GM12891 (cell line): ENCODE measurements around the gene PIK3R3.
A peak's percentile ranks its signal among the peaks of the same experiment; 100 is the strongest.

Experiments
- DNase-seq: peaks from one replicate; pipeline ENCODE4 v3.0.0; 2011; ENCODE audit warnings: low spot score; ENCODE audit not compliant: insufficient read length
- FAIRE-seq: peaks from 2 replicates; lab custom pipeline; 2011; peaks lifted over from hg19 to GRCh38; lab: Jason Lieb, UNC
- PAX5 ChIP-seq: IDR thresholded peaks from 2 replicates; pipeline ENCODE4 v1.6.1; 2011; ENCODE audit warnings: low read length, moderate library complexity, mild to moderate bottlenecking; ENCODE audit not compliant: insufficient read depth, severe bottlenecking
- POLR2A ChIP-seq: IDR thresholded peaks from 2 replicates; pipeline ENCODE4 v1.6.1; 2011; ENCODE audit warnings: low read depth, low read length, control low read depth
- POLR2AphosphoS5 ChIP-seq: IDR thresholded peaks from 2 replicates; pipeline ENCODE4 v1.6.1; 2011; ENCODE audit warnings: low read depth, low read length, control low read depth
- POU2F2 ChIP-seq: IDR thresholded peaks from 2 replicates; pipeline ENCODE4 v1.6.1; 2011; ENCODE audit warnings: low read depth, mild to moderate bottlenecking, control low read depth, low read length, moderate library complexity
- SPI1 ChIP-seq: IDR thresholded peaks from 2 replicates; pipeline ENCODE4 v1.6.1; 2011; ENCODE audit warnings: low read depth, low read length, control low read depth
- TAF1 ChIP-seq: IDR thresholded peaks from 2 replicates; pipeline ENCODE4 v1.6.1; 2011; ENCODE audit warnings: low read depth, low read length, control low read depth

PIK3R3 gene

DNA sequence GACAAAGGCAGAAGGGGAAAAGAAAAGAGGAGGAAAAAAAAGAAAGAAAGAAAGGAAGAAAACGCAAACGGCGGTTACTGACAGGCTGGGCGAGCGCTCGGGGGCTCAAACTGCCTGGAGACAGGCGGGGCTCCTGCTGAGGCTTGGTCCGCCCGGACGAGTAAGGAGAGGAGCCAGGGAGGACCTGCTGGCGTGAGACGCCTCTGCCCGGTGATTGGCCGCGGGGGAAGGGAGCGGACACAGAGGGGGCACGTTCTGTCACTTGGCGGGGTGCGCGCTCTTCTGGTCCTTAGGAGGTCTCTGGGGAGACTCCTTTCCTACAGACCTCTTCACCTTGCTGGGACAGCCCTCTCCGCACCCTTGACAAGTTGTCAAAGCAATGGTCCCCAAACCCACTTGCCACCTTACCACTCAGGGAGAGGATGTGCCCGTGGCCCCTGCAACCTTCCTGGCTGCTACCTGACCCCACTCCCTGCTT is 791 bp upstream of the PIK3R3 start:
- DNase-seq: peak; percentile 56
- FAIRE-seq: no peak
- TF ChIP-seq TAF1 (no peak), POLR2AphosphoS5 (peak; percentile 49), POLR2A (peak; percentile 62)

DNA sequence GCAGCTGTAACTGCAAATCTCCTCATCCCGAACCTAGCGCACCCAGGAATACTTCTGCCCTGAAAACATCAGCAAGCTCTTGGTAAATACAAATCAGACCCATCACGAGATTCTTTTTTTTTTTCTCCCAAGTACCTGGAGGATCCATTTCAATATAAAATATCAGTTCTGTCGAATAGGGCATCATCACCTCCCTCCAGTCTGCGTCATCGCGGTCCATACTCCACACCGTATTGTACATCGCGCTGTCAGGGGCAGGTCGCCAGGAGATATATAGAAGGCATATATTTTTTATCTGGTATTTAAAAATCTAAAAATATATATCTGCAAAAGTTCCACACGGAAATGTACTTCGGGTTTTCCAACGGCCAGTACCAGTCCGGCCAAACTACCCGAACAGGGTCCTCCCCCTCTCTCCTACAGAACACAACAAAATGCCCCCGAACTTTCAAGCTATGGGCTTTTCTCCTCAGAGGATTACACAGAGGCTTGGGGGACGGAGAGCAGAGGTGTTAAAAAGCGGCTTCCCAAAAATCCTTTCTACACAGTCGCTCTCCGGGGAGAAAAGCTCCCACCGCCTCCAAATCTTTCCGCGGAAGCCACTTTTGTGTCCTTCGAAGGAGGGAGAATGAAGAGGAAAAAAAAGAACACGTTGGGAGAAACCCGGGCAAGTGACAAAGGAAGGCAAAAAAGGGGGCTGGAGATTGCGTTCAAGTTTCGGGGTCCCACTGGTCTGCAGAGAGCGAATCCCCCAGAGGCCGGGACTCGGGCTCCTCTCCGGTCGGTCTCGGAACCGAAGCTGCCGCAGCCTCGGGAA is 509 bp downstream of the PIK3R3 start:
- FAIRE-seq (peak; percentile 62), DNase-seq (no peak)
- TF ChIP-seq TAF1: no peak
- no peak for TF ChIP-seq POLR2A
- no peak for TF ChIP-seq POLR2AphosphoS5
- TF ChIP-seq PAX5: no peak
- no peak for TF ChIP-seq SPI1
- no peak for TF ChIP-seq POU2F2

- TF ChIP-seq TAF1: no peak
- no peak for TF ChIP-seq PAX5
- no peak for TF ChIP-seq POU2F2
- no peak for TF ChIP-seq SPI1
- no peak for TF ChIP-seq POLR2A
- TF ChIP-seq POLR2AphosphoS5: no peak
- DNase-seq: no peak
- no peak for FAIRE-seq
Measured at GRCh38 chr1:46131093-46131492, 1.3 kb downstream of the PIK3R3 start.

GRCh38 chr1:46130606-46131005 is 1.8 kb downstream of the PIK3R3 start:
- FAIRE-seq: no peak
- no peak for DNase-seq

DNA sequence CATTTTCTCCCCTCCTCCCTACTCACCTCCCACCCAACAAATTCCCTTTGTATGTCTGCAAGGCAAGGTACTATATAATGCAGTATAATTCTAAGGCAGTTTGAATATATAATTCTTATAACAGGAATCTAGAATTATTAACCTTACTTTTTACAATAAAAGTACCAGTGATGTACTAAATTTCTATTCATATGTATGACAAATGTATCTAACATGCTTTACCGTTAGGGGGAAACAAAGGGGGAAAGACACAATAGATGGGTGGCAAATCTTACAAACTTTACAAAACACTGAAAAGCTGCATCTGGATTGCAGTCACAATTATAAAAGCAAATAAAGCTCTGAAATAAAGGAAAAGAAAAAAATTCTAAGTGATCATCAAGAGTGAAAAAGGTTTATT is 2.3 kb downstream of the PIK3R3 start:
- TF ChIP-seq POLR2AphosphoS5 (no peak), SPI1 (no peak), POLR2A (no peak)
- no peak for DNase-seq
- FAIRE-seq: no peak

More at GRCh38 chr1:46130606-46131005, 1.8 kb downstream of the PIK3R3 start:
- no peak for TF ChIP-seq POLR2AphosphoS5
- TF ChIP-seq POU2F2: no peak
- TF ChIP-seq POLR2A: no peak
- TF ChIP-seq TAF1: no peak

DNA sequence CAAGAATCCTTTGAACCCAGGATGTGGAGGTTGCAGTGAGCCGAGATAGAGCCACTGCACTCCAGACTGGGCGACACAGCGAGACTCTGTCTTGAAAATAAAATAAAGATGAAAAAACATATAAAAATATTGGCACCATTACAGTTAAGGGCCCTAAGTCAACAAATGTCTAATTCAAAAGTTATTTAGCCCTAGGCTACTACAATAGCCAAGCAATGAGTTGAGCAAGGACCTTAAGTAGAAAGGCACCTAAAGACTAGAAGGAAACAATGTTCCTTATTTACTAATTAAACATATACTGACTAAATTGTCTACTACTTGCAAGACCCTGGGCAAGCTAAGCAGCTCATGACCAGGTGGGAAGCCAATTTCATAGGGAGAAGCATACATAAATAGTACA is 4.1 kb downstream of the PIK3R3 start:
- TF ChIP-seq PAX5 (no peak), POLR2AphosphoS5 (no peak), TAF1 (no peak), POLR2A (no peak), SPI1 (no peak), POU2F2 (no peak)
- FAIRE-seq: no peak
- DNase-seq: no peak

DNA sequence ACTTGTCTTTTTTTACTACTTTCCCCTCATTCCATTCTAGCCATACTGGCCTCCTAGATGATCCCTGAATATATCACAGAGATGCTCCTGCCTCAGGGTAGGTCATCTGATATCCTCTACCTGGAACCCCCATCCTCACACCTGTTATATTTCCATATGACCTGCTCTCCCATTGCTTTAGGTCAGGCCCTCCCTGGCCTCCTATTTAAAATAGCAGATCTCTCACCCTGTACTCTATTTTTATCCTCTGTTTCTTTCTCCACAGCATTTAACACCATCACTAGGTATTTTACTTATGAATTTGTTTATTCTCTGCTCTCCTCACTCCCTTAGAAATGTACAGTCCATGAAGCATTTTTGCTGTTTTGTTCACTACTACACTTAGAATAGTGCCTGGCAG is 13.6 kb downstream of the PIK3R3 start:
- DNase-seq (no peak), FAIRE-seq (no peak)
- TF ChIP-seq TAF1: no peak
- TF ChIP-seq SPI1: no peak
- no peak for TF ChIP-seq POLR2AphosphoS5
- no peak for TF ChIP-seq PAX5
- TF ChIP-seq POLR2A: no peak
- no peak for TF ChIP-seq POU2F2

- DNase-seq (no peak), FAIRE-seq (peak; percentile 9)
- TF ChIP-seq POLR2A: no peak
- TF ChIP-seq POLR2AphosphoS5: no peak
- no peak for TF ChIP-seq TAF1
- TF ChIP-seq PAX5: no peak
- TF ChIP-seq SPI1: no peak
- TF ChIP-seq POU2F2: no peak
Measured at GRCh38 chr1:46117810-46118494, 14.5 kb downstream of the PIK3R3 start.

- TF ChIP-seq PAX5 (no peak), TAF1 (no peak), SPI1 (no peak), POLR2AphosphoS5 (no peak), POU2F2 (no peak), POLR2A (no peak)
- DNase-seq: no peak
- no peak for FAIRE-seq
Measured at GRCh38 chr1:46114925-46115603, 17.4 kb downstream of the PIK3R3 start.
